ENCODE measurements around the gene WNT4.

The WNT4 gene

DNA sequence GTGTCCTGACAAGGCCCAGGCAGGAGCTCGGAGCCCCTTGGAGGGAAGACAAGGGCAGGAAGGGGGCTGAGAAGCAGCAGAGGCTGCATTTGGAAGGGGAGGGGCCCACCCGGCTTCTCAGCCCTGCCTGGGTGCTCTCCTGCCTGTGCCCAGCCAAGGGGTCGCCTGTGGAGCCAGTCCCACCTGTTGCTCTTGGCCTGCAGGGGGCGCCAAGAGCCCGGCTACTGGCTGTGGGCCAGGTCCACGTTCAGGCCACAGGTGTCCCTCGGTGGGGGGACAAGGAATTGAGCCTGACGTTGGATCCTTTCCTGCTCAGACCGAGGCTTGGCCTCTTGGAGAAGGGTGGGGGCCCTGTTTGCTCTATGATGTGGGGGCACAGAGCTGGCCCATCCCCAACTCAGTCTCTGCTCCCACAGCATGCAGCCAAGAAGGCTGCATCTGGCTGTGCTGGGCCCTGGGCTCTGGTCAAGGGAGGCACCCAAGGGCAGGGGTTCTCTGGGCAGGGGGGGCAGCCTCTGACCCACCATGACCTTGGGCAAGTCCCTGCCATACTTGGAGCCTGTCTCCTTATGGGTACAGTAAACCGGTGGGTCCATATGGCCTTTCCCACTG, 10.9 kb downstream of the WNT4 start:
- peak; percentile 61 for DNase-seq (ENCODE audit: low read depth)
- H3K4me3 ChIP-seq (ENCODE audit: low read depth, low read length) = no peak overlapping the region
- TF ChIP-seq POLR2A (IDR thresholded peaks at IDR 0.05; ENCODE audit: extremely low read depth, insufficient read length) = no peak
- TF ChIP-seq, protein P1, sequence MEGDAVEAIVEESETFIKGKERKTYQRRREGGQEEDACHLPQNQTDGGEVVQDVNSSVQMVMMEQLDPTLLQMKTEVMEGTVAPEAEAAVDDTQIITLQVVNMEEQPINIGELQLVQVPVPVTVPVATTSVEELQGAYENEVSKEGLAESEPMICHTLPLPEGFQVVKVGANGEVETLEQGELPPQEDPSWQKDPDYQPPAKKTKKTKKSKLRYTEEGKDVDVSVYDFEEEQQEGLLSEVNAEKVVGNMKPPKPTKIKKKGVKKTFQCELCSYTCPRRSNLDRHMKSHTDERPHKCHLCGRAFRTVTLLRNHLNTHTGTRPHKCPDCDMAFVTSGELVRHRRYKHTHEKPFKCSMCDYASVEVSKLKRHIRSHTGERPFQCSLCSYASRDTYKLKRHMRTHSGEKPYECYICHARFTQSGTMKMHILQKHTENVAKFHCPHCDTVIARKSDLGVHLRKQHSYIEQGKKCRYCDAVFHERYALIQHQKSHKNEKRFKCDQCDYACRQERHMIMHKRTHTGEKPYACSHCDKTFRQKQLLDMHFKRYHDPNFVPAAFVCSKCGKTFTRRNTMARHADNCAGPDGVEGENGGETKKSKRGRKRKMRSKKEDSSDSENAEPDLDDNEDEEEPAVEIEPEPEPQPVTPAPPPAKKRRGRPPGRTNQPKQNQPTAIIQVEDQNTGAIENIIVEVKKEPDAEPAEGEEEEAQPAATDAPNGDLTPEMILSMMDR (IDR thresholded peaks at IDR 0.05; ENCODE audit: low read depth, low read length) = peak; percentile 87

DNA sequence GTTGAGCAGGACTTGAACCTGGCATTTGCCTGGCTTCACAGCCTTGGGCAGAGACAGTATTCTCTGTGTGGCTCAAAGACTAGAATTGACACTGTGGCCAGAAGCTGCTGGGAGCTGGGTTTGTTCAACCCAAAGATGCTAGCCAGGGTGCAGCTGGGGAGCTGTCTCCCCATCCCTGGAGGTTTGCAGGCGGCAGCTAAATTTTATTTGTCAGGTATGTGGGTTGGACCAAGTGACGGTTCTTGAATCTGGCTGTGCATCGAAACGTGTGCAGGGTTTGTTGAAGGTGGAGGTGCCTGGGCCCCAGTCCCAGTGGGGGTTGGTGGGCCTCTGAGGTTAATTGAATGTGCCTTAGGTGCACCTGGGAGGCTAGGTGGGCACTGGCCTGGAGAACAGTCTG, 11.8 kb downstream of the WNT4 start:
- TF ChIP-seq MYC (IDR thresholded peaks at IDR 0.05; ENCODE audit: low read depth, low read length) (no peak), POLR2A (IDR thresholded peaks at IDR 0.05; ENCODE audit: extremely low read depth, insufficient read length) (no peak)
- TF ChIP-seq, protein P2, sequence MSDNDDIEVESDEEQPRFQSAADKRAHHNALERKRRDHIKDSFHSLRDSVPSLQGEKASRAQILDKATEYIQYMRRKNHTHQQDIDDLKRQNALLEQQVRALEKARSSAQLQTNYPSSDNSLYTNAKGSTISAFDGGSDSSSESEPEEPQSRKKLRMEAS (IDR thresholded peaks at IDR 0.05; ENCODE audit: low read depth, low read length) = no peak
- TF ChIP-seq, protein P1 (IDR thresholded peaks at IDR 0.05; ENCODE audit: low read depth, low read length) = no peak
- H3K4me3 ChIP-seq (ENCODE audit: low read depth, low read length) = no peak overlapping the region
- DNase-seq (ENCODE audit: low read depth) = no peak

DNA sequence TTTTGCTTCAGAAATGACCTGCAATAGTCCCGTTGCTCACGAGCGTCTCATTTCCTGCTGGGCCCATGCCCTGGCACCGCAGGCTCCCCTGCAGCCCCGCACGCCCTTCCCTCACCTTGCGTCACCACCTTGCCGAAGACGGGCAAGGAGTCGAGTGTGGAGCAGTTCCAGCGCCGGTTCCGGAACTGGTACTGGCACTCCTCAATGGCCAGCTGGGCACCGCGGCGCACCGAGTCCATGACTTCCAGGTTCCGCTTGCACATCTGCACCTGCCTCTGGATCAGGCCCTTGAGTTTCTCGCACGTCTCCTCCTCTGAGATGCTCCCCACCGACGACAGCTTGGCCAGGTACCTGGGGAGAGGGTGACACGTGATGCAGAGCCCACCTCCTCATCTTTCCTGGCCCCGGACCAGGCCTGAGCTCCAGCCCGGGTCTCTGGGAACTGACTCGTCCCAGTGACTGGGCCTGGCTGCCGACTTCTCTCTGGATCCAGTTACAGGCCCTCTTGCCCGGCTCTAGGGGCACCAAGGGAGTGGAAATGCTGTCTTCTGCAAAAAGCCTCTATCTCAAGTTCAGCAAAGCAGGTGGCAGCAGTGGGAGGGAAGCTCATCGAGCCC, 13.3 kb downstream of the WNT4 start:
- no peak for DNase-seq (ENCODE audit: low read depth)
- H3K4me3 ChIP-seq (ENCODE audit: low read depth, low read length) = no peak overlapping the region
- TF ChIP-seq MYC (IDR thresholded peaks at IDR 0.05; ENCODE audit: low read depth, low read length) = no peak
- TF ChIP-seq, protein P2 (IDR thresholded peaks at IDR 0.05; ENCODE audit: low read depth, low read length) = no peak

DNA sequence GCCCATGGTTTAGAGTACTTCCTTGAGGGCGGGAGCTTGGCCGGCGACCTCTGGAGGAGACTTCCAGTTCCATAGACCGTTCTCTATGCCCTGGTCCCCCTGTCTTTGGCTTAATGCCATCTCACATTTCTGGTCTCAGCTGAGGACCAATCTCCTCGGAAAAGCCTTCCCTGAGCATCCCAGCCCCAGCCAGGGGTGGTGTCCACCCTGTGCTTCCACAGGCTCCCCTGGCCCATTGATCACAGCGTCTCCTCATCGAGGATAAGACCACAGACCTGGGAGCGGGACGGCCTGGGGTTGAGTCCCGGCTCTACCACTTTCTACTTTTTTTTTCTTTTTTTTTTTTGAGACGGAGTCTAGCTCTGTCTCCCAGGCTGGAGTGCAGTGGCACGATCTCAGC, 14.5 kb downstream of the WNT4 start:
- H3K4me3 ChIP-seq (ENCODE audit: low read depth, low read length) = no peak overlapping the region
- no peak for DNase-seq (ENCODE audit: low read depth)
- TF ChIP-seq, protein P2 (IDR thresholded peaks at IDR 0.05; ENCODE audit: low read depth, low read length) = no peak
- TF ChIP-seq POLR2A (IDR thresholded peaks at IDR 0.05; ENCODE audit: extremely low read depth, insufficient read length) (no peak), MYC (IDR thresholded peaks at IDR 0.05; ENCODE audit: low read depth, low read length) (no peak)
- TF ChIP-seq, protein P1 (IDR thresholded peaks at IDR 0.05; ENCODE audit: low read depth, low read length) = no peak

DNA sequence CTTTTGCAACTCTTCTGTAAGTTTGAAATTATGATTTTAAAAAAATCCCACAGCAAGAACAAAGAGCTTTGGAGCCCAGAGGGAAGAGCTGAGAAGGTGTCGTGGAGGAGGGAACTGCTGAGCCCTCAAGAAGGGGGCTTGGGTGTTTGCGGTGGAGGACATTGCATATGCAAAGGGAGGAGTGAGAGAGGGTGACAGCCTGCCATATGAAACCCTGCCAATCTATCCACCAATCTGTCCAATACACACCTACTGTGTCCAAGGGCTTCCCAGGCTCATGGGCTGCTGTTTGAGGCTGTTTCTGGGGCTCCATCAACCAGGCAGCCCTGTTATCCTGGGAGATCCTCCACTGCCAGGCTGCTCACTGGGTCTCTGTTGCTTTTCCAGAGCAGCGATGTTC, 15.2 kb downstream of the WNT4 start:
- no peak for DNase-seq (ENCODE audit: low read depth)
- H3K4me3 ChIP-seq (ENCODE audit: low read depth, low read length) = no peak overlapping the region
- TF ChIP-seq POLR2A (IDR thresholded peaks at IDR 0.05; ENCODE audit: extremely low read depth, insufficient read length) = no peak
- TF ChIP-seq, protein P1 (IDR thresholded peaks at IDR 0.05; ENCODE audit: low read depth, low read length) = no peak
- no peak for TF ChIP-seq MYC (IDR thresholded peaks at IDR 0.05; ENCODE audit: low read depth, low read length)
- TF ChIP-seq, protein P2 (IDR thresholded peaks at IDR 0.05; ENCODE audit: low read depth, low read length) = no peak

DNA sequence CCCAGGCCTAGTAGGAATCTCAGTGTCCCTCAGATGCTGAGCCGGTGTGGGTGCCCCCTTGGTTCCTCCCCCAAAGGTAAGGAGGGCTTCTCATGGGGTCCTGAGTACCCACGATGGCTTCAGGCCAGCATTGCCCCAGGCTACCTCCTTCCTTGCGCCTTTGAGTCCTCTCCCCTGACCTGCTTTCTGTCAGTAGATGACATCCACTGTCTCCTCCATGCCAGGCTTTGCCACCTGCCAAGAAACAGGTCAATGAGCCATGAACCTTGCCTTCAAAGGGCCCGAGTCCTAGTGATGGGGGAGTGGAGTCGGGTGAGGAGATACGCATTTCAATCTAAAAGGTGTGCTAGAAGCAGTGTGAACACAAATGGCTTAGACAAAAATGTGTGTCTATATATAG, 15.6 kb downstream of the WNT4 start:
- no peak for TF ChIP-seq MYC (IDR thresholded peaks at IDR 0.05; ENCODE audit: low read depth, low read length)
- no peak for TF ChIP-seq POLR2A (IDR thresholded peaks at IDR 0.05; ENCODE audit: extremely low read depth, insufficient read length)
- TF ChIP-seq, protein P2 (IDR thresholded peaks at IDR 0.05; ENCODE audit: low read depth, low read length) = no peak
- TF ChIP-seq, protein P1 (IDR thresholded peaks at IDR 0.05; ENCODE audit: low read depth, low read length) = no peak
- no peak overlapping the region for H3K4me3 ChIP-seq (ENCODE audit: low read depth, low read length)
- DNase-seq (ENCODE audit: low read depth) = no peak

All from NB4 (cell line).